Measurements from ENCODE around the gene PDE9A.
A peak's percentile ranks its signal among the peaks of the same experiment; 100 is the strongest.

Gene PDE9A

DNA sequence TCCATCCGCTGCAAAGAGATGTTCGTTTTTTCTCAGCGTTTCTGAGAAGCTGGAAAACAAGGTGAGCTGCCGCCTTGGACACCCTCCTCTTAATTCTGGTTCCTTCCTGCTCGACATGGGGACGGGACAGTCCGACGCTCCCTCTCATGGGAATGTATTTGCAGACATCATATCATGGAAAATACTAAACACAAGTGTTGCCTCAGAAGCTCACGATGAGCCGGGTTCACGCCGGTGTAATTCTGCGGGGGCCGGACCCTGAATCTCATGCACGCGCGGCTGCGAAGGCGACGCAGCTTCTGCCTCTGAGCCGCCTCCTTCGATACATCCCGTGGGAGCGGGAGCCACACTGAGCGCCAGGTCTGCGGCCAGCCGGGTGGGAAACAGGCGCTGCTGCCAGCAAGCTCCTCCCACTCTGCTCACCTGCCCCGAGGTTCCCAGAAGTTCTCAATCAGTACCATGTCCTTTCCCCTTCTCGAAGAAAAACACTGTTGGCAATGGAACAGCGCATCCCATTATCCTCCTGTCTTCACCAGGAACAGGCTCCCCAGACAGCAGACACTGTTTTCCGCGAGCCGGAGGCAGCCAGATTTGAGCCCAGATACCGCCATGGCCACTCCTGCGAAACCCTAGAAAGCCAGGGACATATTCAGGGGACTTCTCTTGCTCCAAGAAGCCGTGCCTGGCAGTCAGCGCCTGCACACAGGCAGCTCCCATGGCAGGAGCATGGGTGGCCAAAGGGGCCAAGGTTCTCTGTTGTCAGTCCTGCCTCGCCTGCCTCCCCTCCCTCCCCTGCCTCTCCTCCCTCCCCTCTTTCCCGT, 127.9 kb downstream of the PDE9A start:
- H3K4me3 ChIP-seq (replicated peaks; ENCODE audit: insufficient read depth, low read length) = no peak overlapping the region

DNA sequence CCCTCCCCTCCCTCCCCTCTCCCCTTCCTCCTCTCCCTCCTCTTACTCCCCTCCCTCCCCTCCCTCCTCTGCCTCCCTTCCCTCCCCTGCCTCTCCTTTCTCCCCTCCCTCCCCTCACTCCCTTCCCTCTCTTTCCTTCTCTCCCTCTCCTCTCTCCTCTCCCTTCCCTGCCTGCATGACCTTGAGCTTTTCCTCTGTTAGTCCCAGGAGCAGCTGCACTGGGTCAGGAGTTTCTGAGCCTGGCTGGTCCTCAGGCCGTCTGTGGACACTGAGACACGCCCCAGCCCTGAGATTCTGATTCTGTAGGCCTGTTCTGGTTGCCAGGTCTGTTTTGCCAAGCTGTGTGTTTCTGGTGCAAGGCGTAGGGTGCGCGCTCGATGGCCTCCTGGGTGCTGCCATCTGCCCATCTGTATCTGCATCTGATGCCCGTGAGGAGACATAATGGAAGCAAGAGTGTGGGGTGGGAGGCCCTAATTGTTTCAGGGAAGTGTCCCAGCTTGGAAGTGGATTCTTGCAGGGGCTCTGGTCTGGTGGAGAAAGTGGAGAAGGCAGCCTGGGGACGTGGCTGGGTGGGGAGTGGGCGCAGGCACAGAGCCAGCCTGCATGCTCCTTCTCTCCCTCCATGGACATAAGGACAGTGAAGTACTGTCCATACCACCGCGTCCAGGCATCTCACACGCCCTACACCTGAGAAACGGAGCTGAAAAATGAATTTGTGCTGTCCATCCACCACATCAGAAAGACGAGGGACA, 128.7 kb downstream of the PDE9A start:
- no peak for DNase-seq (ENCODE audit: low read depth in 1 of 2, low spot score in 1 of 2)
- Histone ChIP-seq H3K27me3 (ENCODE audit: insufficient read depth, poor library complexity, severe bottlenecking) (peaks cover 8% of the 10 kb centered on the region), H3K4me3 (replicated peaks; ENCODE audit: insufficient read depth, low read length) (no peak overlapping the region), H3K27ac (replicated peaks) (no peak overlapping the region)
- TF ChIP-seq GABPA (IDR thresholded peaks at IDR 0.05; ENCODE audit: low read depth) (no peak), SPI1 (IDR thresholded peaks at IDR 0.05; ENCODE audit: borderline replicate concordance, low read depth) (no peak)

More for the DNA sequence above, 127.9 kb downstream of the PDE9A start:
- Histone ChIP-seq H3K27me3 (ENCODE audit: insufficient read depth, poor library complexity, severe bottlenecking) (peaks cover 9% of the 10 kb centered on the region), H3K27ac (replicated peaks) (no peak overlapping the region)
- TF ChIP-seq REST (IDR thresholded peaks at IDR 0.05; ENCODE audit: insufficient replicate concordance, low read depth) = no peak
- TF ChIP-seq POLR2AphosphoS5 (IDR thresholded peaks at IDR 0.05; ENCODE audit: low read depth) = no peak
- TF ChIP-seq SPI1 (IDR thresholded peaks at IDR 0.05; ENCODE audit: borderline replicate concordance, low read depth) = no peak
- TF ChIP-seq GABPA (IDR thresholded peaks at IDR 0.05; ENCODE audit: low read depth) = no peak
- no peak for DNase-seq (ENCODE audit: low read depth in 1 of 2, low spot score in 1 of 2)

GRCh38 chr21:42782723-42783242, 129.4 kb downstream of the PDE9A start:
- Histone ChIP-seq H3K27ac (replicated peaks) (no peak overlapping the region), H3K27me3 (ENCODE audit: insufficient read depth, poor library complexity, severe bottlenecking) (peaks cover 2% of the 10 kb centered on the region), H3K4me3 (replicated peaks; ENCODE audit: insufficient read depth, low read length) (no peak overlapping the region)
- no peak for DNase-seq (ENCODE audit: low read depth in 1 of 2, low spot score in 1 of 2)
- TF ChIP-seq, protein P1, sequence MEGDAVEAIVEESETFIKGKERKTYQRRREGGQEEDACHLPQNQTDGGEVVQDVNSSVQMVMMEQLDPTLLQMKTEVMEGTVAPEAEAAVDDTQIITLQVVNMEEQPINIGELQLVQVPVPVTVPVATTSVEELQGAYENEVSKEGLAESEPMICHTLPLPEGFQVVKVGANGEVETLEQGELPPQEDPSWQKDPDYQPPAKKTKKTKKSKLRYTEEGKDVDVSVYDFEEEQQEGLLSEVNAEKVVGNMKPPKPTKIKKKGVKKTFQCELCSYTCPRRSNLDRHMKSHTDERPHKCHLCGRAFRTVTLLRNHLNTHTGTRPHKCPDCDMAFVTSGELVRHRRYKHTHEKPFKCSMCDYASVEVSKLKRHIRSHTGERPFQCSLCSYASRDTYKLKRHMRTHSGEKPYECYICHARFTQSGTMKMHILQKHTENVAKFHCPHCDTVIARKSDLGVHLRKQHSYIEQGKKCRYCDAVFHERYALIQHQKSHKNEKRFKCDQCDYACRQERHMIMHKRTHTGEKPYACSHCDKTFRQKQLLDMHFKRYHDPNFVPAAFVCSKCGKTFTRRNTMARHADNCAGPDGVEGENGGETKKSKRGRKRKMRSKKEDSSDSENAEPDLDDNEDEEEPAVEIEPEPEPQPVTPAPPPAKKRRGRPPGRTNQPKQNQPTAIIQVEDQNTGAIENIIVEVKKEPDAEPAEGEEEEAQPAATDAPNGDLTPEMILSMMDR (IDR thresholded peaks at IDR 0.05; ENCODE audit: insufficient read depth, low read length) = no peak
- TF ChIP-seq SPI1 (IDR thresholded peaks at IDR 0.05; ENCODE audit: borderline replicate concordance, low read depth) (no peak), GABPA (IDR thresholded peaks at IDR 0.05; ENCODE audit: low read depth) (no peak), POLR2AphosphoS5 (IDR thresholded peaks at IDR 0.05; ENCODE audit: low read depth) (no peak), REST (IDR thresholded peaks at IDR 0.05; ENCODE audit: insufficient replicate concordance, low read depth) (no peak)

- H3K4me3 ChIP-seq (replicated peaks; ENCODE audit: insufficient read depth, low read length) = no peak overlapping the region
- no peak for TF ChIP-seq SPI1 (IDR thresholded peaks at IDR 0.05; ENCODE audit: borderline replicate concordance, low read depth)
- no peak for TF ChIP-seq GABPA (IDR thresholded peaks at IDR 0.05; ENCODE audit: low read depth)
- TF ChIP-seq POLR2AphosphoS5 (IDR thresholded peaks at IDR 0.05; ENCODE audit: low read depth) = no peak
- TF ChIP-seq, protein P1 (IDR thresholded peaks at IDR 0.05; ENCODE audit: insufficient read depth, low read length) = no peak
- TF ChIP-seq REST (IDR thresholded peaks at IDR 0.05; ENCODE audit: insufficient replicate concordance, low read depth) = no peak
- no peaks in the 10 kb centered on the region for H3K27me3 ChIP-seq (ENCODE audit: insufficient read depth, poor library complexity, severe bottlenecking)
- DNase-seq (ENCODE audit: low read depth in 1 of 2, low spot score in 1 of 2) = no peak
- H3K27ac ChIP-seq (replicated peaks) = peak overlapping the region; percentile 28
Observed at GRCh38 chr21:42784276-42784675, 130.9 kb downstream of the PDE9A start.
